Mesendoderm (in vitro differentiated cells): ENCODE results near the gene SGSM1.

Experiments
- DNase-seq: peaks from one replicate; pipeline ENCODE4 v3.0.0; 2013
- H2AK5ac ChIP-seq: 2 replicates; pipeline ENCODE4 v1.6.1; 2013; ENCODE audit warnings: low read length, inconsistent platforms
- H2BK120ac ChIP-seq: 2 replicates; pipeline ENCODE4 v1.6.1; 2013; ENCODE audit warnings: low read depth, mild to moderate bottlenecking, low read length, moderate library complexity, mixed read lengths
- H2BK15ac ChIP-seq: replicated peaks from 2 replicates; pipeline ENCODE4 v1.6.1; 2013; ENCODE audit warnings: low read depth, mild to moderate bottlenecking, moderate library complexity
- H2BK5ac ChIP-seq: 2 replicates; pipeline ENCODE4 v1.6.1; 2013; ENCODE audit warnings: low read length, inconsistent platforms
- H3K18ac ChIP-seq: 2 replicates; pipeline ENCODE4 v1.6.1; 2013; ENCODE audit warnings: mild to moderate bottlenecking, low read length, mixed read lengths
- H3K23ac ChIP-seq: one replicate; pipeline ENCODE4 v1.6.1; 2013; ENCODE audit warnings: low read length
- H3K27ac ChIP-seq: 2 replicates; pipeline ENCODE4 v1.5.1; 2013; ENCODE audit warnings: low read depth, mild to moderate bottlenecking, inconsistent platforms, low read length, moderate library complexity
- H3K27me3 ChIP-seq: 2 replicates; pipeline ENCODE4 v1.6.1; 2013; ENCODE audit warnings: low read length, control low read depth, mild to moderate bottlenecking, inconsistent platforms; ENCODE audit not compliant: insufficient read depth, poor library complexity
- H3K36me3 ChIP-seq: 2 replicates; pipeline ENCODE4 v1.6.1; 2013; ENCODE audit warnings: low read length, inconsistent platforms; ENCODE audit not compliant: control insufficient read depth, insufficient read depth
- H3K4ac ChIP-seq: one replicate; pipeline ENCODE4 v1.6.1; 2013; ENCODE audit warnings: low read depth, mild to moderate bottlenecking, low read length, moderate library complexity
- H3K4me1 ChIP-seq: 2 replicates; pipeline ENCODE4 v1.6.1; 2013; ENCODE audit warnings: low read depth, low read length, inconsistent platforms; ENCODE audit not compliant: control insufficient read depth
- H3K4me2 ChIP-seq: 2 replicates; pipeline ENCODE4 v1.6.1; 2013; ENCODE audit warnings: low read length
- H3K4me3 ChIP-seq: 2 replicates; pipeline ENCODE4 v1.5.1; 2013; ENCODE audit warnings: mild to moderate bottlenecking, low read length
- H3K56ac ChIP-seq: one replicate; pipeline ENCODE4 v1.6.1; 2013; ENCODE audit warnings: low read length
- H3K79me1 ChIP-seq: 2 replicates; pipeline ENCODE4 v1.6.1; 2013; ENCODE audit warnings: low read length, inconsistent platforms
- H3K79me2 ChIP-seq: 2 replicates; pipeline ENCODE4 v1.6.1; 2013; ENCODE audit warnings: mild to moderate bottlenecking, low read length; ENCODE audit not compliant: control insufficient read depth, insufficient read depth
- H3K9ac ChIP-seq: 2 replicates; pipeline ENCODE4 v1.6.1; 2013; ENCODE audit warnings: low read length, inconsistent platforms
- H4K5ac ChIP-seq: one replicate; pipeline ENCODE4 v1.6.1; 2013; ENCODE audit warnings: low read length
- H4K8ac ChIP-seq: one replicate; pipeline ENCODE4 v1.6.1; 2013; ENCODE audit warnings: low read depth, mild to moderate bottlenecking, control low read depth, low read length, moderate library complexity
- WGBS: extraction: QIAGEN DNeasy Blood & Tissue Kit; methylation state at CpG from one replicate; pipeline ENCODE4 v1.1.7; 2013; ENCODE audit warnings: low lambda C conversion rate, missing lambda C conversion rate; ENCODE audit not compliant: insufficient coverage; ENCODE audit errors: extremely low coverage; 5-methylcytosine and 5-hydroxymethylcytosine counted together

SGSM1 gene

GRCh38 chr22:24953384-24954113 lies 147.5 kb downstream of the SGSM1 start:
- no peak overlapping the region for H2BK15ac ChIP-seq
- no peak overlapping the region for H4K5ac ChIP-seq
- H4K8ac ChIP-seq, result no peak overlapping the region
- H3K27me3 ChIP-seq, result no peaks in the 10 kb centered on the region
- H3K18ac ChIP-seq, result peak overlapping the region; percentile 72
- H3K9ac ChIP-seq, result peak overlapping the region; percentile 63
- peaks cover 10% of the 10 kb centered on the region for H3K4me1 ChIP-seq
- H2BK5ac ChIP-seq, result no peak overlapping the region
- H3K23ac ChIP-seq, result peak overlapping the region; percentile 85
- H3K4me3 ChIP-seq, result peak overlapping the region; percentile 9
- no peak for DNase-seq
- H3K27ac ChIP-seq, result peak overlapping the region; percentile 39
- H3K56ac ChIP-seq, result peak overlapping the region; percentile 75
- H2AK5ac ChIP-seq, result no peak overlapping the region
- H3K4ac ChIP-seq, result peak overlapping the region; percentile 38
- H3K79me1 ChIP-seq, result peaks cover 14% of the 10 kb centered on the region
- H3K4me2 ChIP-seq, result peak overlapping the region; percentile 6
- WGBS, result no CpG with 5 or more reads among the region's 47 CpGs
- no peaks in the 10 kb centered on the region for H3K36me3 ChIP-seq
- peaks cover 19% of the 10 kb centered on the region for H3K79me2 ChIP-seq
- H2BK120ac ChIP-seq, result no peak overlapping the region

- Histone ChIP-seq H4K8ac (no peak overlapping the region), H2AK5ac (no peak overlapping the region), H4K5ac (no peak overlapping the region), H3K27ac (no peak overlapping the region), H3K79me2 (peaks cover 19% of the 10 kb centered on the region), H3K79me1 (peaks cover 14% of the 10 kb centered on the region), H2BK120ac (no peak overlapping the region), H3K36me3 (no peaks in the 10 kb centered on the region), H3K27me3 (no peaks in the 10 kb centered on the region), H3K9ac (peak overlapping the region; percentile 63), H3K4me2 (peak overlapping the region; percentile 6), H2BK15ac (no peak overlapping the region), H3K4me3 (no peak overlapping the region), H3K4me1 (peaks cover 10% of the 10 kb centered on the region), H3K18ac (no peak overlapping the region), H2BK5ac (no peak overlapping the region), H3K4ac (no peak overlapping the region), H3K56ac (peak overlapping the region; percentile 75), H3K23ac (no peak overlapping the region)
- DNase-seq, result peak; percentile 40
- WGBS, result no CpG with 5 or more reads among the region's 4 CpGs
Measured at GRCh38 chr22:24954114-24954463, 148.1 kb downstream of the SGSM1 start.

- no peak overlapping the region for H4K5ac ChIP-seq
- H3K36me3 ChIP-seq, result no peaks in the 10 kb centered on the region
- H3K4me2 ChIP-seq, result no peak overlapping the region
- H3K4ac ChIP-seq, result no peak overlapping the region
- H3K79me2 ChIP-seq, result peaks cover 19% of the 10 kb centered on the region
- no CpG with 5 or more reads among the region's 8 CpGs for WGBS
- H3K4me3 ChIP-seq, result no peak overlapping the region
- H2AK5ac ChIP-seq, result no peak overlapping the region
- no peaks in the 10 kb centered on the region for H3K27me3 ChIP-seq
- no peak overlapping the region for H3K27ac ChIP-seq
- H3K9ac ChIP-seq, result no peak overlapping the region
- DNase-seq, result no peak
- no peak overlapping the region for H3K23ac ChIP-seq
- no peak overlapping the region for H2BK5ac ChIP-seq
- no peak overlapping the region for H3K56ac ChIP-seq
- H2BK120ac ChIP-seq, result no peak overlapping the region
- no peak overlapping the region for H3K18ac ChIP-seq
- H3K79me1 ChIP-seq, result peaks cover 14% of the 10 kb centered on the region
- no peak overlapping the region for H2BK15ac ChIP-seq
- no peak overlapping the region for H4K8ac ChIP-seq
- peaks cover 7% of the 10 kb centered on the region for H3K4me1 ChIP-seq
Measured at GRCh38 chr22:24954856-24955255, 148.8 kb downstream of the SGSM1 start.

- peaks cover 6% of the 10 kb centered on the region for H3K4me1 ChIP-seq
- H3K36me3 ChIP-seq, result no peaks in the 10 kb centered on the region
- H3K27me3 ChIP-seq, result no peaks in the 10 kb centered on the region
- H3K79me2 ChIP-seq, result peaks cover 23% of the 10 kb centered on the region
- no CpG with 5 or more reads among the region's 2 CpGs for WGBS
- H2BK5ac ChIP-seq, result no peak overlapping the region
- no peak overlapping the region for H2BK120ac ChIP-seq
- H3K79me1 ChIP-seq, result peaks cover 18% of the 10 kb centered on the region
- no peak overlapping the region for H3K9ac ChIP-seq
- no peak overlapping the region for H3K23ac ChIP-seq
- H2AK5ac ChIP-seq, result no peak overlapping the region
- no peak overlapping the region for H3K4me3 ChIP-seq
- H3K56ac ChIP-seq, result no peak overlapping the region
- no peak overlapping the region for H3K18ac ChIP-seq
- no peak overlapping the region for H3K4ac ChIP-seq
- no peak overlapping the region for H2BK15ac ChIP-seq
- H3K4me2 ChIP-seq, result no peak overlapping the region
- no peak overlapping the region for H4K8ac ChIP-seq
- DNase-seq, result no peak
- no peak overlapping the region for H4K5ac ChIP-seq
- no peak overlapping the region for H3K27ac ChIP-seq
Measured at GRCh38 chr22:24957043-24957442, 151.0 kb downstream of the SGSM1 start.

GRCh38 chr22:24961217-24961844 lies 155.3 kb downstream of the SGSM1 start:
- H2AK5ac ChIP-seq, result no peak overlapping the region
- no peak overlapping the region for H3K23ac ChIP-seq
- no peak overlapping the region for H3K4me2 ChIP-seq
- H3K27ac ChIP-seq, result no peak overlapping the region
- no peak for DNase-seq
- no peaks in the 10 kb centered on the region for H3K27me3 ChIP-seq
- H2BK120ac ChIP-seq, result no peak overlapping the region
- H2BK15ac ChIP-seq, result no peak overlapping the region
- H4K5ac ChIP-seq, result no peak overlapping the region
- H3K4me1 ChIP-seq, result no peaks in the 10 kb centered on the region
- no peak overlapping the region for H3K4me3 ChIP-seq
- no peak overlapping the region for H3K56ac ChIP-seq
- H3K79me1 ChIP-seq, result peaks cover 13% of the 10 kb centered on the region
- no peaks in the 10 kb centered on the region for H3K36me3 ChIP-seq
- WGBS, result no CpG with 5 or more reads among the region's 11 CpGs
- H3K18ac ChIP-seq, result no peak overlapping the region
- no peak overlapping the region for H4K8ac ChIP-seq
- H2BK5ac ChIP-seq, result no peak overlapping the region
- no peak overlapping the region for H3K4ac ChIP-seq
- no peak overlapping the region for H3K9ac ChIP-seq
- peaks cover 13% of the 10 kb centered on the region for H3K79me2 ChIP-seq
